ENCODE results near the gene GRID2. TPM values are rescaled to one million over a fixed set of nuclear protein-coding genes. Genes with fewer than 3 reads are reported as not detected.

Gene GRID2
- total and polyA plus RNA-seq, 9 of the 15 experiments (the other 6 are each of a cell fraction or from before 2014, with no cell fraction given): 0.04 TPM; not detected in 7

GRCh38 chr4:93480452-93480851 lies 1176.7 kb downstream of the GRID2 start:
- no peaks in the 10 kb centered on the region; the same call in 1 of the 2 replicates for H3K9me3 ChIP-seq (replicated peaks; ENCODE audit: control insufficient read depth, insufficient read depth, low read depth, low read length)
- ChIA-PET POLR2A (no interaction called here), CTCF (ENCODE audit: low intra/inter-chr PET ratio) (no interaction called here)
- H3K4me3 ChIP-seq: no peak overlapping the region
- no peak overlapping the region for H3K27ac ChIP-seq (ENCODE audit: extremely low read depth, low read depth, low read length)
- no peak for FAIRE-seq
- WGBS (ENCODE audit: insufficient coverage, low coverage, missing lambda C conversion rate): 0% methylated on average over 1 of the region's 1 CpG
- in situ Hi-C loops (cut with MboI): no loop called here
- no peaks in the 10 kb centered on the region for H3K4me1 ChIP-seq (replicated peaks in 1 of 2; ENCODE audit: control insufficient read depth in 2 of 2, insufficient read depth in 2 of 2, low read length in 2 of 2)
- no peak overlapping the region for H3K4me2 ChIP-seq (ENCODE audit: insufficient read depth, low read length)
- TF ChIP-seq POLR2H (tag; IDR thresholded peaks at IDR 0.05; ENCODE audit: low read depth): no peak
- no peak for TF ChIP-seq PHF8 (IDR thresholded peaks at IDR 0.05; ENCODE audit: borderline replicate concordance, low read length)
- TF ChIP-seq ZNF3 (CRISPR knock-in tag; IDR thresholded peaks at IDR 0.05): no peak
- TF ChIP-seq, protein P1, sequence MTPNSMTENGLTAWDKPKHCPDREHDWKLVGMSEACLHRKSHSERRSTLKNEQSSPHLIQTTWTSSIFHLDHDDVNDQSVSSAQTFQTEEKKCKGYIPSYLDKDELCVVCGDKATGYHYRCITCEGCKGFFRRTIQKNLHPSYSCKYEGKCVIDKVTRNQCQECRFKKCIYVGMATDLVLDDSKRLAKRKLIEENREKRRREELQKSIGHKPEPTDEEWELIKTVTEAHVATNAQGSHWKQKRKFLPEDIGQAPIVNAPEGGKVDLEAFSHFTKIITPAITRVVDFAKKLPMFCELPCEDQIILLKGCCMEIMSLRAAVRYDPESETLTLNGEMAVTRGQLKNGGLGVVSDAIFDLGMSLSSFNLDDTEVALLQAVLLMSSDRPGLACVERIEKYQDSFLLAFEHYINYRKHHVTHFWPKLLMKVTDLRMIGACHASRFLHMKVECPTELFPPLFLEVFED (CRISPR knock-in tag; conservative IDR thresholded peaks at IDR 0.05): no peak
- TF ChIP-seq ZNF436 (CRISPR knock-in tag; IDR thresholded peaks at IDR 0.05): no peak
- no peak for TF ChIP-seq RFX1 (IDR thresholded peaks at IDR 0.05)
- TF ChIP-seq MAFF (IDR thresholded peaks at IDR 0.05; ENCODE audit: low read length): no peak
- TF ChIP-seq MLX (CRISPR knock-in tag; conservative IDR thresholded peaks at IDR 0.05): no peak
- TF ChIP-seq ZNF140 (CRISPR knock-in tag; IDR thresholded peaks at IDR 0.05): no peak
- no peak for TF ChIP-seq ZFP30 (CRISPR knock-in tag; IDR thresholded peaks at IDR 0.05; ENCODE audit: borderline replicate concordance)
- no peak for TF ChIP-seq MCM3 (IDR thresholded peaks at IDR 0.05)
- TF ChIP-seq MAFG (tag; conservative IDR thresholded peaks at IDR 0.05): no peak
- TF ChIP-seq, protein P2, sequence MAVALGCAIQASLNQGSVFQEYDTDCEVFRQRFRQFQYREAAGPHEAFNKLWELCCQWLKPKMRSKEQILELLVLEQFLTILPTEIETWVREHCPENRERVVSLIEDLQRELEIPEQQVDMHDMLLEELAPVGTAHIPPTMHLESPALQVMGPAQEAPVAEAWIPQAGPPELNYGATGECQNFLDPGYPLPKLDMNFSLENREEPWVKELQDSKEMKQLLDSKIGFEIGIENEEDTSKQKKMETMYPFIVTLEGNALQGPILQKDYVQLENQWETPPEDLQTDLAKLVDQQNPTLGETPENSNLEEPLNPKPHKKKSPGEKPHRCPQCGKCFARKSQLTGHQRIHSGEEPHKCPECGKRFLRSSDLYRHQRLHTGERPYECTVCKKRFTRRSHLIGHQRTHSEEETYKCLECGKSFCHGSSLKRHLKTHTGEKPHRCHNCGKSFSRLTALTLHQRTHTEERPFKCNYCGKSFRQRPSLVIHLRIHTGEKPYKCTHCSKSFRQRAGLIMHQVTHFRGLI (CRISPR knock-in tag; IDR thresholded peaks at IDR 0.05): no peak
- no peak for TF ChIP-seq SOX6 (IDR thresholded peaks at IDR 0.05)
- TF ChIP-seq ZNF124 (CRISPR knock-in tag; IDR thresholded peaks at IDR 0.05): no peak
- H4K20me1 ChIP-seq (replicated peaks; ENCODE audit: control insufficient read depth, insufficient read depth, low read length): no peaks in the 10 kb centered on the region
- DNase-seq (ENCODE audit: extremely low read depth in 1 of 4, low spot score in 3 of 4): no peak
- no peaks in the 10 kb centered on the region for H3K27me3 ChIP-seq (ENCODE audit: control insufficient read depth in 2 of 2, insufficient read depth in 2 of 2, low read length in 2 of 2)
- intact Hi-C loops (cut with micrococcal nuclease): no loop called here
- H2AFZ ChIP-seq (ENCODE audit: low read depth, low read length): no peak overlapping the region
- H3K79me2 ChIP-seq (ENCODE audit: control insufficient read depth, insufficient read depth, low read length): no peaks in the 10 kb centered on the region
- ATAC-seq: no peak
- no peak overlapping the region for H3K9ac ChIP-seq (ENCODE audit: insufficient read depth in 1 of 2, low read depth in 2 of 2, low read length in 2 of 2)
- no TSS peak for BruUV-seq (replicated peaks)
- H3K9me1 ChIP-seq (ENCODE audit: control insufficient read depth, insufficient read depth, low read length): no peaks in the 10 kb centered on the region
- no peaks in the 10 kb centered on the region for H3K36me3 ChIP-seq (ENCODE audit: control insufficient read depth, insufficient read depth, low read length)
